Lower leg skin (tissue), 4 donors: ENCODE measurements around the gene JMJD1C. TPM values are rescaled to one million over a fixed set of nuclear protein-coding genes. Genes with fewer than 3 reads are reported as not detected.

ENCODE experiments used
- DNase-seq, 2 donors: peaks; one replicate each; pipeline ENCODE4 v3.0.0-alpha.2; 2019; ENCODE audit warnings: low spot score in 2 of 2
- H3K4me3 ChIP-seq: fragments of 200-600 bp; sonication (generic); 2 replicates; pipeline ENCODE4 v1.5.1; 2017; ENCODE audit warnings: mild to moderate bottlenecking, low read depth; ENCODE audit not compliant: poor library complexity, severe bottlenecking
- POLR2A ChIP-seq, 2 donors: fragments of 450-650 bp; IDR thresholded peaks; one replicate each; pipeline ENCODE4 v1.6.1; 2016 to 2017; ENCODE audit warnings: antibody characterized with exemption in 2 of 2, mild to moderate bottlenecking in 1 of 2, moderate library complexity in 1 of 2
- WGBS, 2 donors: methylation state at CpG; one replicate each; pipeline ENCODE4 v1.1.5; 2018; 5-methylcytosine and 5-hydroxymethylcytosine counted together
- intact Hi-C: fragments of 100-400 bp; cut with DNase I; formaldehyde crosslinking; loops from one replicate; pipeline ENCODE4 v1.15.0; 2023; ENCODE audit warnings: low total_unique reads
- total RNA-seq, 4 donors: library from RNA; depleted of rRNA; stranded (reverse); fragments of >200 nt; gene quantifications; one replicate each; pipeline ENCODE4 v1.1.0, GENCODE V29; 2016
- TF ChIP-seq, protein P1 (sequence below), 3 donors: fragments of 450-650 bp; IDR thresholded peaks; one replicate each; pipeline ENCODE4 v1.5.1; 2016; ENCODE audit warnings: antibody characterized with exemption in 3 of 3, mild to moderate bottlenecking in 3 of 3, moderate library complexity in 2 of 3

The JMJD1C gene
- total RNA-seq, 4 donors from 2014 or later: 82.0 to 92.5 (median 84.9) TPM

DNA sequence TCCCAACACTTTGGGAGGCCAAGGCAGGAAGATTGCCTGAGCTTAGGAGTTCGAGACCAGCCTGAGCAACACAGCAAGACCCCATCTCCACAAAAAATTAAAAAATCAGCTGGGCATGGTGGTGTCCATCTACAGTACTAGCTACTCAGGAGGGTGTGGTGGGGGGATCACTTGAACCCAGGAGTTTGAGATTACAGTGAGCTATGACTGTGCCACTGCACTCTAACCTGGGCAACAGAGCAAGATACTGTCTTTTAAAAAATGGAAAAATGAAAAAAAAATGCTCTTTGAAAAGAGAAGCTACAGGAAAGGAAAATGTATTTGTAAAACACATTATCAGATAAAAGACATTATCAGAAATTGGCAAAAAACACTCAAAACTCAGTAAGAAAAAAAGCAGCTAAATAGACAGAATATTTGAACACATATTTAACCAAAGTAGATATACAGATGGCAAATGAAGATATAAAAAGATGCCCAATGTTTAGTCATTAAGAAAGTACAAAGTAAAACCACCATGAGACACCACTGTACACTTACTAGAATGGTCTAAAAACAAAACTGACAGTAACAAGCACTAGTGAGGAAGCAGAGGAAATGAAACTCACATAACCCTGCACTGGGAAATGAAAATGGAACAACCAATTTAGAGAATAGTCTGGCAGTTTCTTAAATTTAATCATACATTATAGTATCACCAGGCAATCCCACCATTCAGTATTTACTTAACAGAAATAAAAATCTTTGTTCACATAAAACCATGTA lies 292.1 kb downstream of the JMJD1C start:
- WGBS, 2 donors: 100% methylated on average over 1 of the region's 1 CpG
- intact Hi-C loops: no loop called here
- DNase-seq: no peak
- H3K4me3 ChIP-seq: no peak overlapping the region
- TF ChIP-seq, protein P1, sequence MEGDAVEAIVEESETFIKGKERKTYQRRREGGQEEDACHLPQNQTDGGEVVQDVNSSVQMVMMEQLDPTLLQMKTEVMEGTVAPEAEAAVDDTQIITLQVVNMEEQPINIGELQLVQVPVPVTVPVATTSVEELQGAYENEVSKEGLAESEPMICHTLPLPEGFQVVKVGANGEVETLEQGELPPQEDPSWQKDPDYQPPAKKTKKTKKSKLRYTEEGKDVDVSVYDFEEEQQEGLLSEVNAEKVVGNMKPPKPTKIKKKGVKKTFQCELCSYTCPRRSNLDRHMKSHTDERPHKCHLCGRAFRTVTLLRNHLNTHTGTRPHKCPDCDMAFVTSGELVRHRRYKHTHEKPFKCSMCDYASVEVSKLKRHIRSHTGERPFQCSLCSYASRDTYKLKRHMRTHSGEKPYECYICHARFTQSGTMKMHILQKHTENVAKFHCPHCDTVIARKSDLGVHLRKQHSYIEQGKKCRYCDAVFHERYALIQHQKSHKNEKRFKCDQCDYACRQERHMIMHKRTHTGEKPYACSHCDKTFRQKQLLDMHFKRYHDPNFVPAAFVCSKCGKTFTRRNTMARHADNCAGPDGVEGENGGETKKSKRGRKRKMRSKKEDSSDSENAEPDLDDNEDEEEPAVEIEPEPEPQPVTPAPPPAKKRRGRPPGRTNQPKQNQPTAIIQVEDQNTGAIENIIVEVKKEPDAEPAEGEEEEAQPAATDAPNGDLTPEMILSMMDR (IDR thresholded peaks at IDR 0.05): no peak
- no peak for TF ChIP-seq POLR2A (IDR thresholded peaks at IDR 0.05)

DNA sequence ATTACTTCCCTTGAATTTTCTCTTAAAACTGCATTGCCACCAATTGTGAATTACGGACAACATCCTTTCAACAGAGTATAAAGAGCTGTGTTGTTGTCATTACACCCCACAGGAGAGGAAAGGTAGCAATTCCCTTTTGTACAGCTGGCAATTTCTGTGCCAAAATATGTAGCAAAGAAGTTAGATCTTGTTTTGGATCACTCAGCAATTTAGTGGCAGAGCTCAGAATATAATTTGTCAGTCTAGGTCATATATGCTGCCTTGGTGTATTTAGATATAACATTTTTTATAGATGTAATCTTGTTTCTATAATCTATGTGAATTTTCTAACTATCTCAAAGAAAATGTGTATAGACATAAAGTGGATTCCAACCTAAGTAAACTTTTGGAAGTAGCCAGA lies 293.9 kb downstream of the JMJD1C start:
- no peak for DNase-seq
- WGBS, 2 donors: 93 to 97% methylated on average over 1 of the region's 1 CpG
- intact Hi-C loops: no loop called here
- TF ChIP-seq POLR2A (IDR thresholded peaks at IDR 0.05): no peak
- TF ChIP-seq, protein P1 (IDR thresholded peaks at IDR 0.05): no peak
- no peak overlapping the region for H3K4me3 ChIP-seq

DNA sequence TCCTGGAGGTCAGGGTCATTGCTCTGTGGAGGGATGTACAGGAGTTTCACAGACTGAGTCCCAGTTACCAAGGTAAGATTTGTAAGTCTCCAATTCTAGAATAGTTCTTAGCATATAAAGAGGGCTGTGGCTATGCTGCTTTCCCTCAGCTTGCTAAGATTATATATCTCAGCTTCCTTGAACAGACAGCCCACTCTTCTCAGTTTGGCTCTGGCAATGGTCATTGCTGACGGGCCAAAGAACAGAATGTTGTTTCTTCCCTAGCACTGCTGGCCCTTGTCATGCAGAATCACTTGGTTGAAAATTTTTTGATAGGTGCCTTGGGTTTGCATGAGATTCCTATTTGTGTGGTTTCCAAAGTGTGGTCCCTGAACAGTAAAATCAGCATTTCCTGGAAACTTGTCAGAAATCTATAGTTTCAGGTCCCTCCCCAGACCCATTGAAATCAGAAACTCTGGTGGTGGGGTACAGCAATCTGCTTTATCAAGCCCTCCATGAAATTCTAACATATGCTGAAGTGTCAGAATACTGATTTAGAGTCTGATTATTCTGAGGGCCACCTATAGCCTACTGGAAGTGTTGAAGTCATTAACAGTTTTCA lies 294.4 kb downstream of the JMJD1C start:
- no peak for DNase-seq
- H3K4me3 ChIP-seq: no peak overlapping the region
- TF ChIP-seq, protein P1 (IDR thresholded peaks at IDR 0.05): no peak
- no peak for TF ChIP-seq POLR2A (IDR thresholded peaks at IDR 0.05)
- intact Hi-C loops: no loop called here
- 73 to 92% methylated on average over 1 of the region's 1 CpG for WGBS, 2 donors

DNA sequence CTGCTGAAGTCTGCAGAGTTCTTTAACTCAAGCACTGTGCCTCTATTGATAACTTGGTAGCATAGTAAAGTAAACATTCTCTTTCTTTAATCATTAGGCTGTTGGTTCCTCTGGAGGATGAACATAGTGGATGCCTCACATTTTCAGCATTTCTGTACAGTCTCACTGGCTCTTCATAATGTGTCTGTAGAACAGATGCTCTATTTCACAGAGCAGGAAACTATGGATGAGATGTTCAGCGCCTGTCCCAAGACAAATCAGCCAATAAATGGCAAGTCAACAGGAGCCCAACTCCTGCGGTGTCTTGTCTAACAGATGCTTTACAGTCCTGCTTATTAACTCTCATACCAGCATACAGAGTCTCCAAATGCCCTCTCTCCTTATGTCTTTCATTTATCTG lies 296.2 kb downstream of the JMJD1C start:
- no peak overlapping the region for H3K4me3 ChIP-seq
- intact Hi-C loops: loop anchor here (10.0 kb wide), 1 partner anchor 555 kb away; no protein-coding TSS in a partner anchor
- 74 to 87% methylated on average over 2 of the region's 2 CpGs for WGBS, 2 donors
- no peak for DNase-seq
- TF ChIP-seq POLR2A (IDR thresholded peaks at IDR 0.05): no peak
- TF ChIP-seq, protein P1 (IDR thresholded peaks at IDR 0.05): no peak

DNA sequence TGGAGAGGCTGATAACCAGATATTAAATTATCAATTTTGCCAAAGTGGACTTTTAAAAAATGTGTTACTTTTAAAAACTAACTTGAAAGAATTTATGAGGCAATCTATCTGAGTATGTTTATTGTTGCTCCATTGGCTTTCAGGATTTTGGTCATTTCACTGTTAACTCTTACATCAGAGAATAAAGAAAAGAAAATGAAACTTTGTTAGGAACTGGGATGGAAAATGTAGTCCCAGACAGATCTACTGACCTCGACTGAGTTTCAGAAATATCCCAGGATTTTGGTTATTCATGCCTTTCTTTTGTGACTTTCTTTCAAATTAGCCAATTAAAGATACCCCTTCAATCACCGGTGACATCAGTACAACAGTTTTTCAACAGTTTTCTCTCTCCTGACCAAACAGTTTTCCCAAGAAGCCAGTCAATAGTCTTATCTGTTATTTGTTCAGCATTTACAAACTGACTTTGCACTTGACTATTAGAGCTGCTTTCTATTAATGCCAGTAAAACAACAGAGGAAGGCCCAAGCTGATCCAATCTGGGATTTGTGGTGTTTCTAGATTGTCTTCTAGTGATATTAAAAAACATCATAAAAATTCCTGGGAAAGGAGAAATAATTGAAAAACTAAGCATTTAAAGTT lies 296.8 kb downstream of the JMJD1C start:
- TF ChIP-seq, protein P1 (IDR thresholded peaks at IDR 0.05): no peak
- no peak for DNase-seq
- WGBS, 2 donors: 69 to 73% methylated on average over 2 of the region's 2 CpGs
- no peak overlapping the region for H3K4me3 ChIP-seq
- intact Hi-C loops: loop anchor here (10.0 kb wide), 1 partner anchor 556 kb away; no protein-coding TSS in a partner anchor
